Hematopoietic multipotent progenitor cell treated with erythropoietin and hydrocortisone succinate and interleukin-3 and kit ligand, for 15 days (in vitro differentiated cells): ENCODE measurements around the gene YWHAH.
A peak's percentile ranks its signal among the peaks of the same experiment; 100 is the strongest.

Experiments used
- DNase-seq: peaks from one replicate; pipeline ENCODE4 v3.0.0-alpha.2; 2015; ENCODE audit warnings: low spot score

YWHAH gene

GRCh38 chr22:31943978-31944699 is at the start of gene YWHAH:
TSS of gene YWHAH (plus strand) at chr22:31944535. CDS start at chr22:31944734, 199 bp downstream.
- peak; percentile 95 for DNase-seq

DNA sequence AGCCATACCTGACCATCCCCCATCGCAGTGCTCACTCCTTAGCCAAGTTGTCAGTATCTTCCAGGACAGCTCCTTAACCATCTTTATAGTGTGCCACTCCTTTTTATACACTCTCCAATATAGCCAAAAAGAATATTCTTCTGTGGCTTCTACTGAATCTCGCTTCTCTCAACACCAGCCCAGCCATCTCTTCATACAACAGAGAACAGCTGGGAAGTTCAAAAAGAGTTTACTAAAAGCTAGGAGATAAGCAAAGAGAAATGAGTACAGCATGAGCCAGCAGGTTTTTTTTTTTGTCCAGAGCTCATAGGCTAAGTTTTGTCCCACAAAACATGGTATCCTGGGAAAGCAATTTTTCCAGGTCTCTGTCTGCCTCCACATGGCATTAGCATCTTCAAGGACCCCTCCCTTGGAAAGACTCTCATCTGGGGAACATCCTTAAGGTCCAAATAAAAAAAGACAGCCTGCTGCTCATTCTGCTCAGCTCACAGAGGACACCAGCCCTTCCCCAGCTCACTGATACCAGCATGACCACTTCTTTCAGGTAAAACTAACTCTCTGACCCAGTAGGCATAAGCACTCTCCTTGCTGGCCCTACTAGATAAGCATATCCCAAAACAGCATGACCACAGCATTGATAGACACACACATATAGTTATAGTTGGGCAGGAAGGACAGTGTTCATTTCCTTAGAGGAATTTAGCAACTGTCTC is 48.8 kb upstream of the YWHAH start:
- DNase-seq = peak; percentile 63

DNA sequence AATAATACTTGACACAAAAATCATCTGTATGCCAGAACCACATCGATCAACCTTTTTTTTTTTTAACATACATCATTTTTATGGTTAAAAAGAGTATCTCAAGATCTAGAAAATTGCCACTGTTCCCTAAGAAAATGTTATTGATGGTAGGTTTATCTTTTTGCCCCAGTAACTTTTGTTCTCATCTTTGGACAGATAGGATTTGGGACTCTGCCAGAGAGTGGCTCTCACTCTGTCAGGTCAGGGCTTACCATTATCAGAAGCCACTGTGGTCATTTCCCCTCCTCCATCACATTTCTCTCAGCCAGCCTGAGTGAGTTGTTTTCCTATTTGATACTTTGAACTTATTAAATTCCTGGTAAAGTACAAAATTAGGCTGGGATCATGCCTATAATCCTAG is 47.9 kb upstream of the YWHAH start:
- DNase-seq = no peak

DNA sequence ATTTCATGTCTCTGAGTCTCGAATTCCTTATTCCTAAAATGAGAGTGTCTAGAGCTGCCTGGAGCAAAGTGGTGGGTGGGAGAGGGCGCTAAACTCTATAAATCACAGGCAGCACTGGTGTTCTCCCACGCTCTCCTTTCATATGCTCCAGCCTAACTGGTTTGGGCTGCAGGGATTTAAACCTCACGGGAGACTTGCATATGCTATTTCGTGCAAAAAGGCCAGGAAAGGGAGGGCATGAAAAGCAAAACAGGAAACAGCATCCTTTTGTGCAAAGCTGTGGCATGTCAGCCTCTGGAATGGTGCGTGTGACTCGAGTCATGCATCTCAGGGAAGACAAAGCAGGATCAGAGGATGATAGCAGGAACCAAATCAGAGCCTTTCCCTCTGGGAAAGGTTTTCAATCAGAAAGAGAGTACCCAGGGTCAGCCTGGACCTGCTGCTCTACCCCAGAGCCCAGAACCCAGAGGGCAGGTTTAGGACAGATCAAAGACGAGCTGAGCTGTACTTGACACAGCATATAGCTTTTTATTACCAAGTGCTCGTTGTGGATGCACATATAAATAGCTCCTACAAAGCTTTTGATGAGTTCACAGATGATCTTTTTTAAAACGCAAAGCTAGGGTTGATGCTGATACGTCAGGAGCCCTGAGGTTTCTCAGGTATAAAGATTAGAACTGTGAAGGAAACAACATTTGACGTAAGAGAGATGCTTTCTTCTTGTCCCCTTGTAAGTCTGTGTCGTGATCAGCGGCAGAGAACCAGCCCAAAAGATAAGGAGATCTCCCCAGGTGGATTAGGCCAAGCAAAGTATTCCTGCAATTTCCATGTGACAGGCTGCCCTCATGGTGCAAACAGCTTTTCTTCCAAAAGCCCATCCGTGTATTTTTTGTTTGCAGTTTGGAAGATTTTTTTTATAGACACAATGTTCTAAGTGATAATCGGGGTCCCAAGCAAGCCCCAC is 46.2 kb upstream of the YWHAH start:
- DNase-seq = no peak

DNA sequence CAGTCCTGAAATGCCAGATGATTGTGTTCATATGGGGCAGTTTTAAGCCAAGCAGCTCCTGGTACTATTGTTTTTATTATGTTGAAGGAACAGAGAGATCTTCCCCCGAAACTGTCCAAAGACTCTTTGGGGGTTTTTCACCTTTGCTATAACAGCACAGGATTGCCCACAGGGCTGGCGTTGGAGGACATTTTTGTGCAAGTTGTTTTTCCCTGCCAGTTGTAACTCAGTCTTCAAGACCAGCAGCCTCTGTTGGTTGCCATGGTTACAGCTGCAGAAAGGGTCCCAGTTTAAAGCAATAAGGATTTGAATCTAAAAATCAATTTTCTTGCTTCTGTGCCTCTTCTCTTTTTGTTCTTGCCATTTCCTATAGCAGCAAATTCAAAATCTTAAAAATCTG is 45.4 kb upstream of the YWHAH start:
- no peak for DNase-seq

- DNase-seq = no peak
Observed at GRCh38 chr22:31899669-31900068, 44.7 kb upstream of the YWHAH start.

DNA sequence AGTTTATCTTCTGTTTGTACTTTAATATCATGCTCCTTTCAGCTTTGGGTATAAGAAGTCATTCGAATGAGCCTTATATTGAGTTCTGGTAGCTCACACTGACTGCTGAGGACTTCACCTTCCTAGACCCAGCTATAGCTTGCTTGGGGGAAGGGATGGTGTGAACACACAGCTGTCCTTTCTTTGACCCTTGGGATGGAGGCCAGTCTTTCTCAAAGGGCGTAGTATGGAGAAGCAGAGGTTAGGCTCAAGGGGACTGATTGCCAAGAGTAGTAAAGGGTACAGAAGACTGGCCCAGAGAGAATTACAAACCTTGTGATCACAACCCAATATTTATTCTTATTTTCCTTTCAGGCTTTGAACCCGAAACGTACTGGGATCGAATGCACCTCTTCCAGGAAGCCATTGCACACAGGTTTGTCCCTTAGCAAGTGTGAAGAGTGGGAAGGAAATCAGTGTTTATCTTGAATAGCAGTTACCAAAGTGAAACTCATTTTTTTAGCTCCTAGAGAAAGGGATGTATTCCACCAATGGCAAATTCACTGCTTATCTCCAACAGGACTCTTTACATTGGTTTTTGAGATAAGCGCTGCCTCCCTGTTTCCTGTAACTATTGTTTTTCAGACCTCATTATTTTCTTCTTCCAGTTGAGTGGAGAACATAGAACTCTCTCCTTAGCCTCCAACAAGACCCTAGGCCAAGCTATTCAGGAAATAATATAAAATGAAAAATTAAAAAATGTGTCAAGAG is 42.8 kb upstream of the YWHAH start:
- DNase-seq = no peak

- no peak for DNase-seq
Observed at GRCh38 chr22:31904651-31905050, 39.7 kb upstream of the YWHAH start.

- no peak for DNase-seq
Observed at GRCh38 chr22:31905356-31905755, 39.0 kb upstream of the YWHAH start.

DNA sequence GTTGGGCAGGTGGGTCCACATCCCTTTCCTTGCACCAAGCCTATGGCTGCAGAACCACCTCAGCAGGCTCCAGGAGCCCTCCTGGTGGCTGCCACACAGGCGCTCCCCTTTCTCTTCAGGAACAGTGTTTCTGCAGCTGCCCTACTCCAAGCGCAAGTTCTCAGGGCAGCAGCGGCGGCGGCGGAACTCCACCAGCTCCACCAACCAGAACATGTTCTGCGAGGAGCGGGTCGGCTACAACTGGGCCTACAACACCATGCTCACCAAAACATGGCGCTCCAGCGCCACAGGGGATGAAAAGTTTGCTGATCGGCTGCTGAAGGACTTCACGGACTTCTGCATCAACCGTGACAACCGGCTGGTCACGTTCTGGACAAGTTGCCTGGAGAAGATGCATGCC is 38.2 kb upstream of the YWHAH start:
- no peak for DNase-seq

DNA sequence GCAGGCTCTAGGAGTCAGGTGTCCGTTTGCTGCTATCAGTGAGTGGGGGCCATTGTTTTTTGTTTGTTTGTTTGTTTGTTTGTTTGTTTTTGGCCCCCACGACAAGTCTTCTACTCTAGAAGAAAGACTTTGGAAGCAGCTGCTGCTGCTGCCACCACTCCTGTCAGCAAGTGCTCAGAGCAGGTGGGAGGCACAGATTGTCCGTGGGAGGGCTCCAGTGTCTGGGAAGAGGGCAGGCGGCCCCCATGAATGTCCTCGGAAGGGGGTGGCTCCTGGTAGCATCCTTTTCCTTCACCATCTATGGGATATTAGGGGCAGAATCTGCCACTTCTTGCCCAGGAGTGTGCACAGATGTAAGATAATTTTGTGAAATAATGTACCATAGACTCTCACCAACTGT is 37.8 kb upstream of the YWHAH start:
- DNase-seq = no peak

DNA sequence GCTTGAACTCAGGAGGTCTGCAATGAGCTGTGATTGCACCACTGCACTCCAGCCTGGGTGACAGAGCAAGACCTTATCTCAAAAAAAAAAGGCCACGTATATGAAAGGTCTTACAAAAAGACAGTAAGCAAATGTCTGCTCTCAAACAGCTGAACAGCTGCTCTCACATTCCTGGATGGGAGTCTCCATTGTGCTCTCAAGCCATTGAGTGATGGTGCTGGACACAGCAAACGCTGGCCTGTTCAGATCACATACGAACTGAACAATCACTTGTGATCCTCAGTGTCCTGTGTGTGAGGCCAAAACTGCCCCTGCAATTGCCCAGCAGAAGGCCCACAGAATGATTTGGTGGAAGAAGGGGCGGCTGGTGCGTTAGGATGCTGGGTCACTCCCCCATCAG is 34.4 kb upstream of the YWHAH start:
- DNase-seq = no peak

GRCh38 chr22:31911565-31912406 is 32.5 kb upstream of the YWHAH start:
- no peak for DNase-seq

DNA sequence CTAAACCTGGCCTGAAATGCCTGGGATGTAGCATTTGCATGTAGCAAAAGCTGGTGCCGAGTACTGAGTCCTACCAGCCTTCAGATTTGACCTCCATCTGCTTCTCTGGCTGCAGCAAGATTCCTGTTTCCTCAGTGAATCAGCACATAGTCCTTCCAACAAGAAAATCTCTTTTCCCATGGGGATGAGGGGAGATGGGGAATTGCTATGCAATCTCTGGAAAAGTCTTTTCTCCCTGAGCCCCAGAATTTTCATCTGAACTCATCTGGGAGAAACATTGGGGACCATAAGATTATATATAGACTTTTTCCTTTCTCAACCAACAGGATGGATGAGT is 32.0 kb upstream of the YWHAH start:
- no peak for DNase-seq

GRCh38 chr22:31915586-31915985 is 28.7 kb upstream of the YWHAH start:
- DNase-seq = no peak

DNA sequence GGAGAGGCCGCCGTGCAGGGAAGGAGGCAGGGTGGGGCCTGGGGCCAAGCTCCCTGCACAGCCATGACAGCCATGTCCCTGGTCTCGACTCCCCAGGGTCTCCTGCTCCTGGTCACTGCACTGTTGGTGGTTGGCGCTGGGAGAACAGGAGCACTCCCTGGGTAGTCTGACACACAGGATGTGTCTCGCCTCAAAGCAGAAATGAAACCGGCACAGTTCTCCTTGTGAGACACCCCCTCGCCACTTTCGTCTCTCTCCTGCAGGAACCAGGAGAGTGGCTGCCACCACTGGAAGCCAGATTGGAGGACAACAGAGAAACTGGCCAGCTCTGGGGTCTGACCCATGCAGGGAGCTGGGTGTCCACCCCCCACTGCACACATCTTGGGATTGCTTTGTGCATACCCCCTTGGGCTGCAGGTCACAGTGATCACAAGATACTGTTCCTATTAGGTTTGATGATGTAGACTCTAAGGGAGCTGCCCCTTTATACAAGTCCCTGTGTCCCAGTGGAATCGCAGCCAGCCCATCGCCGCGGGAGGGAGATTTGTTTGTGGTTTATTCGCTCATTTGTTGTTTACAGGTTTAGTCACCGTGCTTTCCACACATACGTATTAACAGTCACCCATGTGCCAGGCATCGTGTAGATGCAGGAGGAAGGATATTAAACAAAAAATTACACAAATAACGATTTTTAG is 27.0 kb upstream of the YWHAH start:
- DNase-seq = no peak

DNA sequence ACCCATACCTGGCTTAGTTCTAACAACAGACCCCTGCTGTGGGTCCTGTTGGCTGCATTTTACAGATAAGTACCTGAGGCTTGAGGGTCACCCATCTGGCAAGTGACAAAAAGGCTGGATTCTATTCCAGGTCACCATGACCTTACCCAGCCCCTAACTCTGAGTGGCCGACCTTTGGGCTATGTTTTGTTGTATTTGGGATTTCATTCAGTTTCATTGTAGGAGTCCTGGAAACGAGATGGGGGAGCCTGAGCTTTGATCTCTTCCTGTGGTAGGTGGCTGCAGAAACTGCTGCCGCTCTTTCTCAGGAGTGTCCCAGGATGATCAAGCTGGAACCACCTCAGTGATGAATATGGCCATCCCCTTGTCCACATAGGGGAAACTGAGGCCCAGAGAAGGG is 24.6 kb upstream of the YWHAH start:
- no peak for DNase-seq

DNA sequence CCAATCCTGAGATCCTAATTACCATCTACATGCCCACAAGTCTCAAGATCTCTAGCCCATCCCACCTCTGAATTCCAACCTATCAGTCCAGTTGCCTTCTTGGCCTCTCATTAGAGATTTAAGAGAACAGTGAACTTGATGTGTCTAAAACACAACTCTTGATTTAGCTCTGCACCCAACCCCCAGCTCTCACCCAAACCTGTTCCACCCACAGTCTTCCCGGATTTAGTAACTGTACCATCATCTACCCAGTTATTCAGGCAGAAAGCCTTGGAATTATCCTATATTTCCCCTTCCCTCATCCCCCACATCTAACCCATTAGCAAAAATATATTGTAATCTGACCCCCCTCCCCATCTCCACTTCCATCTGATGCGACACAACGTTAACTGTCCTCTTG is 24.0 kb upstream of the YWHAH start:
- no peak for DNase-seq

DNA sequence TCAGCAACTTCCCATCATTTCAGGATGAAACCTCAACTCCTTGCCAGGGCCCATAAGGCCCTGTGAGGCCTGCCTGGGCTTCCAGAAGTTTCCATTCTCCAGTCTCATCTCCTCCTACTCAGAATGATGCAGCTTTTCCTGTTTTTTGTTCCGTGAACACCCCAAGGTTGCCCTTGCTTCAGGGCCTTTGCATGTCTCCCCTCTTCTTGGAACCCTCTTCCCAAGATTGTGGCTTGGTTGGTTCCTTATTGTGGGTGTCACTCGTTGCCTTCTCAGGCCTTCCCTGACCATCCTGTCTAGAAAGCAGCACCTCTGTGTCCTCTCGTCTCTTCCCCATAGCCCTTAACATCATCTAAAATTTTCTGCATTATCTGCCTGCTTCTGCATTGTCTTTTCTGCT is 23.2 kb upstream of the YWHAH start:
- no peak for DNase-seq

GRCh38 chr22:31922534-31922933 is 21.8 kb upstream of the YWHAH start:
- DNase-seq = no peak

DNA sequence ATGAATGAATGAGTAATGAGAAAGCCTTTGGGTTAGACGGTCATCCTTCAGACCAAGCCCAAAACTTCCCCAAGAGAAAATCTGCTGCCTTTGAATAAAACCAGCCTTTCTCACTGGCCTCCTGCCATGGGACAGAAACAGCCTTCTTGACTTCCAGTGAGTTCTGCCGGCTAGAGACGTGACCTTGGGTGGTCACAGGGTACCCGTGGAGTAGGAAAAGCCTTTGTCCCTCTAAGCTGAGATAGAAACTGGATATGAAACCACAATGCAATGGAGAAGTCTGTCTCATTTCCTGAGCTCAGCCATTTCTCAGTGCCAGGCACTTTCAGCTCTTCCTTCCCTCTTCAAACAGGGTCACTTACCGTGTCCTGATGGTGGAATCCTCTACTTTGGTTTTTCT is 21.2 kb upstream of the YWHAH start:
- no peak for DNase-seq
